ENCODE measurements around the gene EMX1.

GRCh38 chr2:72963423-72964145, 46.3 kb downstream of the EMX1 start:
- TF ChIP-seq EZH2phosphoT487 (IDR thresholded peaks at IDR 0.05; ENCODE audit: insufficient read depth, low read depth) (no peak), EZH2 (IDR thresholded peaks at IDR 0.05; ENCODE audit: insufficient read depth, poor library complexity, severe bottlenecking) (no peak)
